PFSK-1 (cell line): Measurements from ENCODE around the gene STON1.

ENCODE experiments used
- POLR2AphosphoS5 ChIP-seq: IDR thresholded peaks from 2 replicates; pipeline ENCODE4 v1.6.1; 2012; ENCODE audit warnings: low read depth, mild to moderate bottlenecking, control low read depth, low read length, moderate library complexity
- TAF1 ChIP-seq: IDR thresholded peaks from 2 replicates; pipeline ENCODE4 v1.6.1; 2012; ENCODE audit warnings: low read length, control low read depth, borderline replicate concordance; ENCODE audit not compliant: insufficient read depth
- TF ChIP-seq, protein P1 (sequence below), 2 experiments: IDR thresholded peaks; 2 replicates each; pipeline versions ENCODE4 v1.6.1 to v1.8.0; 2011 to 2012; ENCODE audit warnings: low read depth in 2 of 2, low read length in 2 of 2, control low read depth in 1 of 2, inconsistent platforms in 1 of 2, mild to moderate bottlenecking in 1 of 2, moderate library complexity in 1 of 2; ENCODE audit not compliant: insufficient read depth in 1 of 2

DNA sequence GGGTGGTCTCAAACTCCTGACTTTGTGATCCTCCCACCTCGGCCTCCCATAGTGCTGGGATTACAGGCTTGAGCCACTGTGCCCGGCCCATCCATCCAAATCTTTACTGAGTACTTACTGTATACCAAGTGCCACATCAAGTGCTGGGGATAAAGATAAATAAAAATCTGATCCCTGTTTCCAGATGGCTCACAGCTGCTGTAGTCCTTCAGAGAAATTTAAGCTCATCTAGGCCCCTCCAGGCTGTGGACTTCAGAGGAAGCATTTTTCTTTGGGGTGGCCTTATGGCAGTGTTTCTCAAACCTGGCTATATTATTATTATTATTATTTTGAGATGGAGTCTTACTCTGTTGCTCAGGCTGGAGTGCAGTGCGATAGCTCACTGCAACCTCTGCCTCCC lies 54.0 kb downstream of the STON1 start:
- TF ChIP-seq, protein P1, sequence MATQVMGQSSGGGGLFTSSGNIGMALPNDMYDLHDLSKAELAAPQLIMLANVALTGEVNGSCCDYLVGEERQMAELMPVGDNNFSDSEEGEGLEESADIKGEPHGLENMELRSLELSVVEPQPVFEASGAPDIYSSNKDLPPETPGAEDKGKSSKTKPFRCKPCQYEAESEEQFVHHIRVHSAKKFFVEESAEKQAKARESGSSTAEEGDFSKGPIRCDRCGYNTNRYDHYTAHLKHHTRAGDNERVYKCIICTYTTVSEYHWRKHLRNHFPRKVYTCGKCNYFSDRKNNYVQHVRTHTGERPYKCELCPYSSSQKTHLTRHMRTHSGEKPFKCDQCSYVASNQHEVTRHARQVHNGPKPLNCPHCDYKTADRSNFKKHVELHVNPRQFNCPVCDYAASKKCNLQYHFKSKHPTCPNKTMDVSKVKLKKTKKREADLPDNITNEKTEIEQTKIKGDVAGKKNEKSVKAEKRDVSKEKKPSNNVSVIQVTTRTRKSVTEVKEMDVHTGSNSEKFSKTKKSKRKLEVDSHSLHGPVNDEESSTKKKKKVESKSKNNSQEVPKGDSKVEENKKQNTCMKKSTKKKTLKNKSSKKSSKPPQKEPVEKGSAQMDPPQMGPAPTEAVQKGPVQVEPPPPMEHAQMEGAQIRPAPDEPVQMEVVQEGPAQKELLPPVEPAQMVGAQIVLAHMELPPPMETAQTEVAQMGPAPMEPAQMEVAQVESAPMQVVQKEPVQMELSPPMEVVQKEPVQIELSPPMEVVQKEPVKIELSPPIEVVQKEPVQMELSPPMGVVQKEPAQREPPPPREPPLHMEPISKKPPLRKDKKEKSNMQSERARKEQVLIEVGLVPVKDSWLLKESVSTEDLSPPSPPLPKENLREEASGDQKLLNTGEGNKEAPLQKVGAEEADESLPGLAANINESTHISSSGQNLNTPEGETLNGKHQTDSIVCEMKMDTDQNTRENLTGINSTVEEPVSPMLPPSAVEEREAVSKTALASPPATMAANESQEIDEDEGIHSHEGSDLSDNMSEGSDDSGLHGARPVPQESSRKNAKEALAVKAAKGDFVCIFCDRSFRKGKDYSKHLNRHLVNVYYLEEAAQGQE (IDR thresholded peaks at IDR 0.05; ENCODE audit: insufficient read depth in 1 of 2, low read depth in 2 of 2, low read length in 2 of 2): no peak
- TF ChIP-seq POLR2AphosphoS5: no peak
- TF ChIP-seq TAF1: no peak
